RWPE2 (cell line): ENCODE results near the gene RFPL1.

Experiments
- ATAC-seq: fragments of 200-7000 bp; cut with Tn5 transposase; 3 replicates; pipeline ENCODE4 v1.9.1; 2021; ENCODE audit warnings: low read depth
- DNase-seq: peaks from one replicate; pipeline ENCODE4 v3.0.0-alpha.2; 2020; ENCODE audit warnings: low spot score
- H3K27ac ChIP-seq: fragments of 450-650 bp; 2 replicates; pipeline ENCODE4 v1.5.1; 2017; ENCODE audit warnings: mild to moderate bottlenecking; ENCODE audit not compliant: poor library complexity, severe bottlenecking
- H3K27me3 ChIP-seq: fragments of 250-450 bp; sonication (Bioruptor Pico); 2 replicates; pipeline ENCODE4 v1.5.1; 2021; ENCODE audit warnings: mild to moderate bottlenecking, moderate library complexity; ENCODE audit not compliant: insufficient read depth, poor library complexity, severe bottlenecking
- H3K36me3 ChIP-seq: fragments of 250-450 bp; sonication (Bioruptor Pico); 2 replicates; pipeline ENCODE4 v1.5.1; 2020; ENCODE audit warnings: low read depth, mild to moderate bottlenecking, moderate library complexity
- H3K4me1 ChIP-seq: fragments of 250-450 bp; sonication (Bioruptor Pico); 2 replicates; pipeline ENCODE4 v1.5.1; 2021; ENCODE audit warnings: mild to moderate bottlenecking, moderate library complexity; ENCODE audit not compliant: insufficient read depth, poor library complexity, severe bottlenecking
- H3K4me3 ChIP-seq: fragments of 250-450 bp; sonication (Bioruptor Pico); 2 replicates; pipeline ENCODE4 v1.5.1; 2021; ENCODE audit warnings: mild to moderate bottlenecking, moderate library complexity; ENCODE audit not compliant: severe bottlenecking
- H3K9me3 ChIP-seq: fragments of 250-450 bp; sonication (Bioruptor Pico); 2 replicates; pipeline ENCODE4 v1.5.1; 2021; ENCODE audit warnings: mild to moderate bottlenecking, moderate library complexity; ENCODE audit not compliant: severe bottlenecking
- CTCF ChIP-seq: fragments of 450-650 bp; IDR thresholded peaks from one replicate; pipeline ENCODE4 v1.5.1; 2017; ENCODE audit warnings: mild to moderate bottlenecking, moderate library complexity; ENCODE audit not compliant: poor library complexity, severe bottlenecking

RFPL1 gene

GRCh38 chr22:29491012-29491411 is 52.6 kb downstream of the RFPL1 start:
- H3K36me3 ChIP-seq: no peaks in the 10 kb centered on the region
- no peak overlapping the region for H3K4me3 ChIP-seq
- DNase-seq (no peak), ATAC-seq (no peak)
- no peaks in the 10 kb centered on the region for H3K4me1 ChIP-seq
- no peaks in the 10 kb centered on the region for H3K27me3 ChIP-seq
- TF ChIP-seq CTCF: no peak
- no peak overlapping the region for H3K27ac ChIP-seq
- no peaks in the 10 kb centered on the region for H3K9me3 ChIP-seq
